ENCODE results near the gene FOXO6. TPM values are rescaled to one million over a fixed set of nuclear protein-coding genes. Genes with fewer than 3 reads are reported as not detected.
A peak's percentile ranks its signal among the peaks of the same experiment; 100 is the strongest.

Gene FOXO6
- total RNA-seq, 2 donors from 2014 or later, result 0.11 to 0.26 TPM

- Mint-ChIP-seq H3K27me3 (peaks cover 34% of the 10 kb centered on the region), H3K4me3 (no peak overlapping the region), H3K36me3 (ENCODE audit: low read depth) (no peaks in the 10 kb centered on the region), H3K9me3 (no peaks in the 10 kb centered on the region), H3K27ac (no peak overlapping the region), H3K4me1 (no peaks in the 10 kb centered on the region)
- ATAC-seq (replicated peaks), result no peak
Observed at GRCh38 chr1:41400225-41400624, 39.0 kb downstream of the FOXO6 start.

GRCh38 chr1:41401899-41402298 is 40.7 kb downstream of the FOXO6 start:
- ATAC-seq (replicated peaks), result no peak

DNA sequence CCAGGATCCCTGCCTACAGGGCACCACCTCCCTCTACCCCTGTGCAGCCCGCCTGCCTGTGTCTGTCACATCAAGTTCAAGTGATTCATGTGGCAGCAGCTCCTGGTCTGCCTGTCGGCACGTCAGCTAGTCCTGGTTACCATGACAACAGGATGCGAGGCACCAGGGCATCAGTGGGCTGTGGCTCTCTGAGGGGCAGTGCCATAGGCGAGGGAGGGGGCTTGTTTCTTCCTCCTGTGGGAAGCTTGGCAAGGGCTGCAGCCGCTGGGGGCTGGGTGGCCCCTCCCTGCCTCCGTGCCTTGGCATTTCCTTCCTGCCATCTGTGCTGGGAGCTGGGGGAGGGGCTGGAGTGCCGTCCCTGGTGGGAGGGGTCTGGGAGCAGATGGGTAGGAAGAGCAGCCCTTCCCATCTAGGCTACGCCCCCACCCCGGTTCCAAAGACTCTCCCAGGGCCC is 43.1 kb downstream of the FOXO6 start:
- Mint-ChIP-seq H3K4me3 (peak overlapping the region; percentile 56), H3K36me3 (ENCODE audit: low read depth) (no peaks in the 10 kb centered on the region), H3K9me3 (no peaks in the 10 kb centered on the region), H3K27ac (peak overlapping the region; percentile 75), H3K27me3 (peaks cover 30% of the 10 kb centered on the region), H3K4me1 (no peaks in the 10 kb centered on the region)
- peak; percentile 87 for ATAC-seq (replicated peaks)

More at GRCh38 chr1:41401899-41402298, 40.7 kb downstream of the FOXO6 start:
- no peak overlapping the region for H3K4me3 Mint-ChIP-seq
- no peaks in the 10 kb centered on the region for H3K4me1 Mint-ChIP-seq
- peaks cover 19% of the 10 kb centered on the region for H3K27me3 Mint-ChIP-seq
- H3K36me3 Mint-ChIP-seq (ENCODE audit: low read depth), result no peaks in the 10 kb centered on the region
- no peaks in the 10 kb centered on the region for H3K9me3 Mint-ChIP-seq
- H3K27ac Mint-ChIP-seq, result no peak overlapping the region

DNA sequence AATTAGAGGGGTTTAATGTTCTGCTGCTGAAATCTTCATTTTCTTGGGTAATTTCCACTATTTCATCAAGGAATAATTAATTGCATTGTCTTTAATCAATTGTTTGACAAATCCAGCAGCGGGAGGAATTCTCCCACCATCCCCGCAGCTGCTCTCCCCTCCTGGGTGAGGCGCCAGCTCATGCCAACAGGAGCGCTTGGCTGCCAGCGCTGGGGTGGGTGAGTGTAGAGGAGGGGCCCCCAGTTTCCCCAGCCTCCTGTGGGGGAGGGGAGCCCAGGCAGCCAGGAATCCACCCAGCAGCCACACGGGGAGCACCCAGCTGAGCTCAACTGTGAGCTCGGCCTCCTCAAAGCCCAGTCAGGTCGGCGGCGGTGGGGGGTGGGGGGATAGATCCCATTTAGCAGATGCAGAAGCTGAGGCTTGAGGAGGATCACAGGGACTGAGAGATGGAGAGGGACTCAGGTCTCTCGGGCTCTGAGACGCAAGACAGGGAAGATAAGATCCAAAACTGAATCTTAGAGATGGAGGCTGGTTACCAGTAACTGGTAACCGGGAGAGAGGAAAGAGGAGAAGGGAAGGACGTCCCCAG is 46.5 kb downstream of the FOXO6 start:
- ATAC-seq (replicated peaks), result no peak
- Mint-ChIP-seq H3K4me1 (no peaks in the 10 kb centered on the region), H3K4me3 (no peak overlapping the region), H3K36me3 (ENCODE audit: low read depth) (no peaks in the 10 kb centered on the region), H3K27me3 (peaks cover 31% of the 10 kb centered on the region), H3K27ac (no peak overlapping the region), H3K9me3 (no peaks in the 10 kb centered on the region)

DNA sequence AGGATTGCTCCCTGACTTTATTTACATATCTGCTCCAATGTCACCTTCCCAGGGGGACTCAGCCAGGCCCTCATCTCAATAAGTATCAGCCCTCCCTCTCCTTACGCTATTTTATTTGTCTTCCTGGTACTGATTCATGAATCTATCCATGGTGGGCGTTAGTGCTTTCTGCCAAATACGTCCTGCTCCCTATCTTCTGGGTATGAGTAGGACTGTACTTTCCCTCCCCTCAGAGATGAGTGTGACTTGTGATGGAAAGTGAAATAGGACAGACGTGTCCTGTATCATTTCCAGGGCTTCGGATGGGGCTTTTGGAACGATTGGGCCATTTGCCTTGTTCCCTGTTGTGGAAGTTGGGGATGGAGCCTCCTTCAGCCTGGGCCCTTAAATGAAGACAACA is 47.5 kb downstream of the FOXO6 start:
- no peaks in the 10 kb centered on the region for H3K9me3 Mint-ChIP-seq
- H3K27ac Mint-ChIP-seq, result no peak overlapping the region
- H3K4me3 Mint-ChIP-seq, result no peak overlapping the region
- peak; percentile 65 for ATAC-seq (replicated peaks)
- peaks cover 24% of the 10 kb centered on the region for H3K27me3 Mint-ChIP-seq
- no peaks in the 10 kb centered on the region for H3K36me3 Mint-ChIP-seq (ENCODE audit: low read depth)
- H3K4me1 Mint-ChIP-seq, result no peaks in the 10 kb centered on the region

GRCh38 chr1:41409825-41410224 is 48.6 kb downstream of the FOXO6 start:
- Mint-ChIP-seq H3K4me3 (no peak overlapping the region), H3K9me3 (no peaks in the 10 kb centered on the region), H3K27ac (no peak overlapping the region), H3K27me3 (peaks cover 24% of the 10 kb centered on the region), H3K4me1 (no peaks in the 10 kb centered on the region), H3K36me3 (ENCODE audit: low read depth) (no peaks in the 10 kb centered on the region)
- ATAC-seq (replicated peaks), result no peak

- H3K36me3 Mint-ChIP-seq (ENCODE audit: low read depth), result no peaks in the 10 kb centered on the region
- no peak for ATAC-seq (replicated peaks)
- H3K27ac Mint-ChIP-seq, result no peak overlapping the region
- H3K27me3 Mint-ChIP-seq, result peaks cover 24% of the 10 kb centered on the region
- H3K9me3 Mint-ChIP-seq, result no peaks in the 10 kb centered on the region
- no peak overlapping the region for H3K4me3 Mint-ChIP-seq
- H3K4me1 Mint-ChIP-seq, result no peaks in the 10 kb centered on the region
Observed at GRCh38 chr1:41410462-41410861, 49.2 kb downstream of the FOXO6 start.

GRCh38 chr1:41411229-41411628 is 50.0 kb downstream of the FOXO6 start:
- H3K4me1 Mint-ChIP-seq, result no peaks in the 10 kb centered on the region
- H3K27ac Mint-ChIP-seq, result no peak overlapping the region
- no peaks in the 10 kb centered on the region for H3K36me3 Mint-ChIP-seq (ENCODE audit: low read depth)
- H3K27me3 Mint-ChIP-seq, result peaks cover 24% of the 10 kb centered on the region
- no peak overlapping the region for H3K4me3 Mint-ChIP-seq
- ATAC-seq (replicated peaks), result no peak
- H3K9me3 Mint-ChIP-seq, result no peaks in the 10 kb centered on the region

DNA sequence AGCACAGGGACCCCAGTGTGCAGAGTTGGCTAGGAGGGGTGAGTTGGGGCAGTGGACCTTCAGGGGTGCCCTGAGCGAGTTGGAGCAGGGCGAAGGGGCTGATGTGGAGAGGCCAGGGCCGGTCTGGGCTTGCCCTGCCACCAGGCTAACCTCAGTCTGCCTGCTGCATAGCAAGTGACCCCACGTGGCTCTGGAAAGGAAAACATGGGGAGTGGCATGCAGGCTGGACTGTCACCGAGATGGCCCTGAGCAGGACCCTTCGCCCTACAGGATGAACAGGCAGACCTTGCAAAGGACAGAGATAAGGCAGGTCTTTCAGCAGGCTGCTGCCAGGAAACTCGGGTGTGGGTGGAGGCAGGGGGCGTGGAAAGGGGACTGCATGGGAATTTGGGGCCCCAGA is 51.5 kb downstream of the FOXO6 start:
- Mint-ChIP-seq H3K4me3 (no peak overlapping the region), H3K9me3 (no peaks in the 10 kb centered on the region), H3K36me3 (ENCODE audit: low read depth) (no peaks in the 10 kb centered on the region), H3K27ac (no peak overlapping the region), H3K27me3 (peaks cover 30% of the 10 kb centered on the region), H3K4me1 (no peaks in the 10 kb centered on the region)
- no peak for ATAC-seq (replicated peaks)

- no peaks in the 10 kb centered on the region for H3K9me3 Mint-ChIP-seq
- no peak for ATAC-seq (replicated peaks)
- no peak overlapping the region for H3K4me3 Mint-ChIP-seq
- peaks cover 26% of the 10 kb centered on the region for H3K27me3 Mint-ChIP-seq
- H3K27ac Mint-ChIP-seq, result no peak overlapping the region
- no peaks in the 10 kb centered on the region for H3K36me3 Mint-ChIP-seq (ENCODE audit: low read depth)
- H3K4me1 Mint-ChIP-seq, result no peaks in the 10 kb centered on the region
Observed at GRCh38 chr1:41413748-41414281, 52.6 kb downstream of the FOXO6 start.

- Mint-ChIP-seq H3K4me1 (no peaks in the 10 kb centered on the region), H3K4me3 (no peak overlapping the region), H3K9me3 (no peaks in the 10 kb centered on the region), H3K27me3 (peaks cover 22% of the 10 kb centered on the region), H3K36me3 (ENCODE audit: low read depth) (no peaks in the 10 kb centered on the region), H3K27ac (no peak overlapping the region)
- no peak for ATAC-seq (replicated peaks)
Observed at GRCh38 chr1:41414296-41414695, 53.1 kb downstream of the FOXO6 start.

DNA sequence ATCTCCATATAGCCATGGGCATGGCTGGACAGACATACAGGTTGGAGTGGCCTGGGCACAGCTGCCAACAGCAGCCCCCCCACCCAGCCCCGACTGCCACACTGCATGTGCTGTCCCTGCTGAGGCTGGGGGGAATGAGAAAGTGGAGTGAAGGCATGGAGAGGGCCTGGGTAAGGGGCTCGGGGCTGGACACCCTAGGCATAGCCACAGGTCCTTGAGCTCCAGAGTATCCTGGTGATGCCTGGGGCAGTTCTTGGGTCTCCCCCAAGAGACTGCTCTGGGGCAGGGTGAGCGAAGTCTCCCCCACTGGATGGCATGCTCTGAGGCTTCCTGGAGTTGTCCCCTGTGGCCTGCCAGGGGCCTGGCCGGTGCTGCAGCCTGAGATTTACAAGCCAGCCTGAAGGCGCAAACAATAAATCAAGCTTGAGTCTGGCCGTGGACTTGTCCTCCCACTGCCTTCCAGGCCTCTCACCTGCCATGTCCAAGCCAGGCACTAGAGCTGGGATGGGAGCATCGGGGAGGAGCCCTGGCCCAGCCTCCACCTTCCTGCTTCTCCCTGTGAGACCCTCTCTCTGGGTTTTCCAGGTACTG is 53.6 kb downstream of the FOXO6 start:
- ATAC-seq (replicated peaks), result no peak
- H3K9me3 Mint-ChIP-seq, result no peaks in the 10 kb centered on the region
- H3K4me3 Mint-ChIP-seq, result no peak overlapping the region
- H3K27ac Mint-ChIP-seq, result no peak overlapping the region
- no peaks in the 10 kb centered on the region for H3K4me1 Mint-ChIP-seq
- peaks cover 20% of the 10 kb centered on the region for H3K27me3 Mint-ChIP-seq
- H3K36me3 Mint-ChIP-seq (ENCODE audit: low read depth), result no peaks in the 10 kb centered on the region

DNA sequence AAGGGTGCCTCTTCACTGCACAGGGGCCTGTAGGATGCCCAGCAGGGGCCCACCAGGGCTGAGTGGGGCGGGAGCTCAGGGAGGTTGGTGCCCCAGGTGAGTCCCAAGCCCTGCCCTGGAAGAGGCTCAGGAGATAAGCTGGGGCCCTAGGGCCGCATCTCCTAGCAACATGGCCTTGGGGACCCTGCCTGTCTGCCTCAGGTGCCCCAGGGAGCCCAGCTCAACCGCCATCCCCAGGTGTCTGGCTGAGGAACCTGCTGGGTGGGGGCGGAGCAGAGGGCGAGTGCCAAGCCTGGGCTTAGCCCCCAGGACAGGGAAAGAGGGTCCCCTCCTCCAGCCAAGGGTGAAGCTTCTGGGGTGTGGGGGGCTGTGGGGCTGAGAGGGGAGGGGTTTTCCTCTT is 54.8 kb downstream of the FOXO6 start:
- H3K27ac Mint-ChIP-seq, result no peak overlapping the region
- no peaks in the 10 kb centered on the region for H3K36me3 Mint-ChIP-seq (ENCODE audit: low read depth)
- no peak for ATAC-seq (replicated peaks)
- no peak overlapping the region for H3K4me3 Mint-ChIP-seq
- peaks cover 13% of the 10 kb centered on the region for H3K27me3 Mint-ChIP-seq
- H3K9me3 Mint-ChIP-seq, result no peaks in the 10 kb centered on the region
- no peaks in the 10 kb centered on the region for H3K4me1 Mint-ChIP-seq

- no peaks in the 10 kb centered on the region for H3K9me3 Mint-ChIP-seq
- H3K27ac Mint-ChIP-seq, result peak overlapping the region; percentile 68
- H3K27me3 Mint-ChIP-seq, result peaks cover 13% of the 10 kb centered on the region
- ATAC-seq (replicated peaks), result peak; percentile 70
- no peak overlapping the region for H3K4me3 Mint-ChIP-seq
- no peaks in the 10 kb centered on the region for H3K36me3 Mint-ChIP-seq (ENCODE audit: low read depth)
- H3K4me1 Mint-ChIP-seq, result no peaks in the 10 kb centered on the region
Observed at GRCh38 chr1:41416552-41417334, 55.5 kb downstream of the FOXO6 start.

GRCh38 chr1:41417335-41417682 is 56.1 kb downstream of the FOXO6 start:
- Mint-ChIP-seq H3K36me3 (ENCODE audit: low read depth) (no peaks in the 10 kb centered on the region), H3K27me3 (peaks cover 13% of the 10 kb centered on the region), H3K4me1 (no peaks in the 10 kb centered on the region), H3K9me3 (no peaks in the 10 kb centered on the region), H3K4me3 (no peak overlapping the region), H3K27ac (peak overlapping the region; percentile 68)
- no peak for ATAC-seq (replicated peaks)

Measured in activated T-helper 17 cell treated with anti-CD3 and anti-CD28 coated beads, Interleukin-2, amount 50 U/mL, for 72 hours (primary cell).